Heart left ventricle (tissue), 16 donors: ENCODE data around the gene AFTPH. TPM values are rescaled to one million over a fixed set of nuclear protein-coding genes. Genes with fewer than 3 reads are reported as not detected.

ENCODE experiments used
- ATAC-seq, 4 donors: fragments of 200-7000 bp; cut with Tn5 transposase; one replicate each; pipeline ENCODE4 v1.9.1; 2020 to 2022; ENCODE audit warnings: moderate library complexity in 4 of 4, mild to moderate bottlenecking in 3 of 4, moderate number of reproducible peaks in 1 of 4
- DNase-seq, 5 donors: peaks; one replicate each; pipeline ENCODE4 v3.0.0-alpha.2; 2020
- H3K27ac ChIP-seq, 12 donors: fragments of 200-600 bp; sonication (generic) in 4 of 12; one replicate each; pipeline versions ENCODE4 v1.5.0 to v1.8.0; 2016 to 2022; ENCODE audit warnings: mild to moderate bottlenecking in 2 of 12
- H3K27me3 ChIP-seq, 9 donors: fragments of 200-600 bp; sonication (generic) in 2 of 9; one replicate each; pipeline versions ENCODE4 v1.5.1 to v1.8.0; 2016 to 2022; ENCODE audit warnings: mild to moderate bottlenecking in 3 of 9
- H3K36me3 ChIP-seq, 9 donors: fragments of 200-600 bp; sonication (generic) in 2 of 9; one replicate each; pipeline versions ENCODE4 v1.5.0 to v1.8.0; 2018 to 2022; ENCODE audit warnings: mild to moderate bottlenecking in 2 of 9
- H3K4me1 ChIP-seq, 12 donors: fragments of 200-600 bp; sonication (generic) in 4 of 12; one replicate each; pipeline versions ENCODE4 v1.5.0 to v1.8.0; 2016 to 2022; ENCODE audit warnings: mild to moderate bottlenecking in 3 of 12
- H3K4me3 ChIP-seq, 12 donors: fragments of 200-600 bp; sonication (generic) in 4 of 12; one replicate each; pipeline versions ENCODE4 v1.5.0 to v1.8.0; 2017 to 2022; ENCODE audit warnings: mild to moderate bottlenecking in 9 of 12, moderate library complexity in 4 of 12
- H3K9me3 ChIP-seq, 12 donors: fragments of 200-600 bp; sonication (generic) in 4 of 12; one replicate each; pipeline versions ENCODE4 v1.5.0 to v1.8.0; 2016 to 2022; ENCODE audit warnings: mild to moderate bottlenecking in 1 of 12
- POLR2A ChIP-seq, 2 donors: fragments of 450-650 bp; IDR thresholded peaks; one replicate each; pipeline ENCODE4 v1.6.1; 2017; ENCODE audit warnings: antibody characterized with exemption in 2 of 2, mild to moderate bottlenecking in 2 of 2, moderate library complexity in 2 of 2
- WGBS, 4 donors: extraction: QIAGEN DNeasy Blood & Tissue Kit in 2 of 4; methylation state at CpG; one replicate each; pipeline versions ENCODE4 v1.1.5 to v1.1.7; 2013 to 2018; 5-methylcytosine and 5-hydroxymethylcytosine counted together
- intact Hi-C, 10 donors: fragments of 100-400 bp; cut with DNase I; formaldehyde crosslinking; loops; one replicate each; pipeline versions ENCODE4 v1.11.1 to v1.14.2; 2022
- polyA plus RNA-seq, 2 donors: library from polyadenylated mRNA; stranded (reverse); fragments of 200-250 nt; gene quantifications; one replicate each; pipeline ENCODE4 v1.2.3, GENCODE V29; 2013
- total RNA-seq, 9 donors: library from RNA; depleted of rRNA in 2 of 9; stranded (reverse); fragments of >200 nt in 2 of 9; fragmentation: NEBNext Ultra II Directional in 3 of 9; extraction: Animal tissue kit (Norgen Biotek cat#: 25700) in 3 of 9; gene quantifications; one replicate each; pipeline versions ENCODE4 v1.1.0 to v1.2.4, GENCODE V29; 2016 to 2023
- TF ChIP-seq, protein P1 (sequence below), 12 donors: fragments of 200-600 bp; sonication (generic) in 4 of 12; IDR thresholded peaks; one replicate each; pipeline versions ENCODE4 v1.5.0 to v1.8.0; 2018 to 2022; ENCODE audit warnings: antibody characterized with exemption in 12 of 12, mild to moderate bottlenecking in 5 of 12
- donor health status: ischemic (EF 13 %, LVEDD 7.1; RV severe dilation, severe dysfunction).
- donor health status: healthy with polysubstance abuse.
- donor health status: DM: no; HTN: yes; CAD: no.
- donor health status: DM: no; HTN: no; CAD: no.
- donor health status: ischemic (EF 25% LVEDD 6.9; RV normal size, moderate dysfunction).
- donor health status: ischemic (EF 25% LVEDD 5.7; RV mildly dilated, moderate dysfunction).
- donor health status: healthy.
- donor health status: DM: yes; HTN: yes; CAD: no.
- donor health status: ischemic (EF 35%, LVEDD 5.7; RV mildly dilated, moderate dysfunction).
- donor health status: nonischemic (EF 11% LVEDD 7.7; RV severe dilation, severe dysfunction).
- donor health status: DM: yes; HTN: yes; CAD: no.
- donor health status: PGD.
- donor health status: ischemic (EF 29% LVEDD 5.4; RV normal size, mild dysfunction).
- donor health status: nonischemic (EF 23%, LVEDD 6.1; RV moderate dilation, normal function).

Gene AFTPH
- total and polyA plus RNA-seq, 11 donors = 9.2 to 15.2 (median 10.7) TPM

DNA sequence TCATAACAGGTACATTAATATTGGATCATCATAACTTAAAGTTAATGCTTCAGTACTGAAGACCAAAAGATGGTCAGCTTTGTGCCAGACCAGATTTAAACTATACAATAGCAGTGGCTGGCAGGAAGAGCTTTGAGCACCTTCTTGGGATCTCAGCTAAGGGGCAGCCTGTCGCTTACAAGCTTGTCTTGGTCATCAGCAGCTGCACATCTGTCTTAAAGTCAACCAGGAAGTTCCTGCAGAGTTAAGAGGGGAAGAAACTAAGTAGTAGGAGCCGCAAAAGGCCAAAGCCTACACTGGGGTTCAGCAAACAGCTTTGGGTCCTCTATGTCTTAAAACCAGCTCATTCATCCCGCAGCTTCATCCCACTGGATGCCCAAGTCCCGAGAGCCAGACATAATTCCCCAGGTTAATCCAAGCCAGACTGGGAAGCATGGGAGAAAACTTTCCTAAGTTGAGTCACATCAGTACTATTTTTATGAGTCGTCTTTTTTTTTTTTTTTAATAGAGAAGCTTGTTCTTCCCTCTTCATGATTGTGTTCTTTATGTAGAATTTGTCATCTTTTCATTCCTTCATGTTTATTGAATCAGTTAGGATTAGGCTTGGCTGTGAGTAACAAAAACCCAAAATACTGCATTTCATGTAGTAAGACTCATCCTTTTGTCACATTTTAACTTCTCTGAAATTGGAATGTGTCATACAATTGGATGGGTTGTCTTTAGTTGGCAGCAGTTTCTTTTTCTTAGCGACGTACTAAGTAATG, 70.3 kb downstream of the AFTPH start:
- intact Hi-C loops = loop anchor here in 4 of 10 donors (10.0 kb wide), 3 partner anchors 50 to 450 kb away; no protein-coding TSS in a partner anchor
- ATAC-seq (no peak), DNase-seq (no peak)
- peaks cover 0 to 25% (median 2%) of the 10 kb centered on the region in 12 donors for H3K4me1 ChIP-seq
- no peak overlapping the region for H3K27ac ChIP-seq
- TF ChIP-seq, protein P1, sequence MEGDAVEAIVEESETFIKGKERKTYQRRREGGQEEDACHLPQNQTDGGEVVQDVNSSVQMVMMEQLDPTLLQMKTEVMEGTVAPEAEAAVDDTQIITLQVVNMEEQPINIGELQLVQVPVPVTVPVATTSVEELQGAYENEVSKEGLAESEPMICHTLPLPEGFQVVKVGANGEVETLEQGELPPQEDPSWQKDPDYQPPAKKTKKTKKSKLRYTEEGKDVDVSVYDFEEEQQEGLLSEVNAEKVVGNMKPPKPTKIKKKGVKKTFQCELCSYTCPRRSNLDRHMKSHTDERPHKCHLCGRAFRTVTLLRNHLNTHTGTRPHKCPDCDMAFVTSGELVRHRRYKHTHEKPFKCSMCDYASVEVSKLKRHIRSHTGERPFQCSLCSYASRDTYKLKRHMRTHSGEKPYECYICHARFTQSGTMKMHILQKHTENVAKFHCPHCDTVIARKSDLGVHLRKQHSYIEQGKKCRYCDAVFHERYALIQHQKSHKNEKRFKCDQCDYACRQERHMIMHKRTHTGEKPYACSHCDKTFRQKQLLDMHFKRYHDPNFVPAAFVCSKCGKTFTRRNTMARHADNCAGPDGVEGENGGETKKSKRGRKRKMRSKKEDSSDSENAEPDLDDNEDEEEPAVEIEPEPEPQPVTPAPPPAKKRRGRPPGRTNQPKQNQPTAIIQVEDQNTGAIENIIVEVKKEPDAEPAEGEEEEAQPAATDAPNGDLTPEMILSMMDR (IDR thresholded peaks at IDR 0.05) = no peak
- TF ChIP-seq POLR2A (IDR thresholded peaks at IDR 0.05) = no peak
- peaks cover 0 to 49% (median 35%) of the 10 kb centered on the region in 9 donors for H3K36me3 ChIP-seq
- H3K4me3 ChIP-seq = no peak overlapping the region
- no peaks in the 10 kb centered on the region for H3K9me3 ChIP-seq
- no peaks in the 10 kb centered on the region for H3K27me3 ChIP-seq
- WGBS, 4 donors = 86 to 91% (median 87%) methylated on average over 7 of the region's 7 CpGs

DNA sequence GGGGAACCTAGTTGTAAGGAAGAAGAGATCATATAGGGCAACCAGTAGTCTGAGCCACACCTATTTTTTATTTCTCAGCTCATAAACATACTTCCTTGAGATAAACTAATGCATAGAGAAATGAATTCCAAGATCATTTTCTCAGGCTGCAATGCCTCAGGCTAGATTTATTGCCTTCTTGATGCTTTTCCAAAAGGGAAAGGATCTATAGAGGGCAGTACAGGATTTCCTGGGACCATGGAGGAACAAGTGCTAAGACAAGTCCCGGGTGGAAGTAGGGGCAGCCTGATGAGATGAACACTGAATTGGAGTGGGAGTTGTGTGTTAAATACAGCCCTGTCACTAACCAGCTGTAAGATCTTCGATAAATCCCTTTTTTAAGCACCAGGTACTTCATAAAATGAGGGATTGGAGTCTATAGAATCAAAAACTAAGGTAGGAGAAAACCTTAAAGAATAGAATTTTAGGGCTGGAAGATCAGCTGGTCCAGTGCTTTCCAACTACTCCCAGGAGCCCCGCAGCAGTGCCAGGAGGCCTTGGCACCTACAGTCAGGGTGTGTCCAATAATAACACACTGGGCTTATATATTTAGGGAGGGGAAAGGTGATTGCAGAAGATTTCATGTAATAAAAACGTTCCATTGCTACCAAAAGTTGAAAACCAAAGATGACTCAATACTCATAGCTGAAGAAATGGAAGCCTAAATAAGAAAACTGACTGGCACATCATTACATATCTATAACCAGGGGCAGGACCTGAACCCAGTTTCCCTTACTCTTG, 71.5 kb downstream of the AFTPH start:
- intact Hi-C loops = loop anchor here in 5 of 10 donors (5.0 to 10.0 kb wide), 4 partner anchors 42 to 449 kb away; no protein-coding TSS in a partner anchor
- peak in 1 of 4 donors; percentile 44 for ATAC-seq
- WGBS, 4 donors = 48 to 58% (median 50%) methylated on average over 4 of the region's 4 CpGs

DNA sequence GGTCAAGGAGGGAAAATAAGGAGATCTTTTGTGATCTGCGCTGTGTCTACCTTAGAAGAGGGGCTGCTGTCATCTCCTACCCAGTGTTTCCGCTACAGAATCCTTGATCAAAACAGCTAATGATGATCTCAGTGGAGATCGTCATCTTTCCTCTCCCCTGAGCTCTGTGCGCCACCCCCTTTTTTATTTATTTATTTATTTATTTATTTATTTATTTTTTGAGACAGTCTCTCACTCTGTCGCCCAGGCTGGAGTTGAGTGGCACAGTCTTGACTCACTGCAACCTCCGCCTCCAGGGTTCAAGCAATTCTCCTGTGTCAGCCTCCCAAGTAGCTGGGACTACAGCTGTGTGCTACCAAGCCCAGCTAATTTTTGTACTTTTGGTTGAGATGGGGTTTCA, 74.1 kb downstream of the AFTPH start:
- TF ChIP-seq, protein P1 (IDR thresholded peaks at IDR 0.05) = no peak
- no peak for TF ChIP-seq POLR2A (IDR thresholded peaks at IDR 0.05)
- Histone ChIP-seq H3K4me1 (peaks cover 0 to 19% (median 3%) of the 10 kb centered on the region in 12 donors), H3K36me3 (peaks cover 0 to 11% (median 0%) of the 10 kb centered on the region in 9 donors), H3K27ac (no peak overlapping the region), H3K4me3 (no peak overlapping the region), H3K9me3 (no peaks in the 10 kb centered on the region), H3K27me3 (no peaks in the 10 kb centered on the region)
- intact Hi-C loops = loop anchor here in 5 of 10 donors (5.0 to 10.0 kb wide), 4 partner anchors 39 to 447 kb away; no protein-coding TSS in a partner anchor
- ATAC-seq (no peak), DNase-seq (no peak)
- 94 to 98% (median 97%) methylated on average over 6 of the region's 6 CpGs for WGBS, 4 donors

More for the DNA sequence above, 71.5 kb downstream of the AFTPH start:
- TF ChIP-seq POLR2A (IDR thresholded peaks at IDR 0.05) = no peak
- TF ChIP-seq, protein P1 (IDR thresholded peaks at IDR 0.05) = peak in 7 of 12 donors; percentile 8 to 45 (median 33)
- no peak for DNase-seq
- peaks cover 0 to 25% (median 5%) of the 10 kb centered on the region in 12 donors for H3K4me1 ChIP-seq
- peaks cover 0 to 37% (median 23%) of the 10 kb centered on the region in 9 donors for H3K36me3 ChIP-seq
- no peak overlapping the region for H3K27ac ChIP-seq
- no peaks in the 10 kb centered on the region for H3K27me3 ChIP-seq
- no peak overlapping the region for H3K4me3 ChIP-seq
- H3K9me3 ChIP-seq = no peaks in the 10 kb centered on the region
